ENCODE measurements around the gene ACBD4. TPM values are rescaled to one million over a fixed set of nuclear protein-coding genes. Genes with fewer than 3 reads are reported as not detected.

Gene ACBD4
- total RNA-seq, 2 experiments from 2014 or later = 24.8 to 26.3 TPM

- Histone ChIP-seq H3K4me3 (ENCODE audit: low read length) (no peak overlapping the region), H3K36me3 (ENCODE audit: insufficient read depth, low read length) (peaks cover 84% of the 10 kb centered on the region), H3K4me1 (ENCODE audit: insufficient read depth, low read length) (no peaks in the 10 kb centered on the region), H3K9me3 (ENCODE audit: control insufficient read depth in 1 of 2, insufficient read depth in 1 of 2, low read length in 2 of 2) (no peaks in the 10 kb centered on the region), H3K27me3 (ENCODE audit: control insufficient read depth in 1 of 2, insufficient read depth in 2 of 2, low read length in 2 of 2) (no peaks in the 10 kb centered on the region), H3K27ac (ENCODE audit: low read depth in 1 of 2, low read length in 2 of 2) (no peak overlapping the region)
- Mint-ChIP-seq H3K36me3 (ENCODE audit: low read depth) (peaks cover 76% of the 10 kb centered on the region), H3K27me3 (no peaks in the 10 kb centered on the region), H3K4me1 (ENCODE audit: low read depth) (no peaks in the 10 kb centered on the region), H3K27ac (no peak overlapping the region), H3K9me3 (no peaks in the 10 kb centered on the region), H3K4me3 (no peak overlapping the region)
- intact Hi-C loops (cut with DNase I, micrococcal nuclease) = no loop called here
- POLR2A ChIA-PET = no interaction called here
- ATAC-seq (ENCODE audit: poor library complexity) (no peak), DNase-seq (no peak)
- TF ChIP-seq CTCF (IDR thresholded peaks at IDR 0.05) = no peak
- CTCF ChIA-PET = no interaction called here
Measured at GRCh38 chr17:45087504-45087975, 47.9 kb upstream of the ACBD4 start.

GRCh38 chr17:45087978-45088377 lies 47.5 kb upstream of the ACBD4 start:
- Histone ChIP-seq H3K27me3 (ENCODE audit: control insufficient read depth in 1 of 2, insufficient read depth in 2 of 2, low read length in 2 of 2) (no peaks in the 10 kb centered on the region), H3K27ac (ENCODE audit: low read depth in 1 of 2, low read length in 2 of 2) (no peak overlapping the region), H3K36me3 (ENCODE audit: insufficient read depth, low read length) (peaks cover 85% of the 10 kb centered on the region), H3K9me3 (ENCODE audit: control insufficient read depth in 1 of 2, insufficient read depth in 1 of 2, low read length in 2 of 2) (no peaks in the 10 kb centered on the region), H3K4me3 (ENCODE audit: low read length) (no peak overlapping the region), H3K4me1 (ENCODE audit: insufficient read depth, low read length) (no peaks in the 10 kb centered on the region)
- DNase-seq (no peak), ATAC-seq (ENCODE audit: poor library complexity) (no peak)
- no peak overlapping the region for H3K4me3 Mint-ChIP-seq
- no peaks in the 10 kb centered on the region for H3K4me1 Mint-ChIP-seq (ENCODE audit: low read depth)
- no peak overlapping the region for H3K27ac Mint-ChIP-seq
- TF ChIP-seq CTCF (IDR thresholded peaks at IDR 0.05) = no peak
- ChIA-PET CTCF (no interaction called here), POLR2A (no interaction called here)
- peaks cover 80% of the 10 kb centered on the region for H3K36me3 Mint-ChIP-seq (ENCODE audit: low read depth)
- no peaks in the 10 kb centered on the region for H3K27me3 Mint-ChIP-seq
- H3K9me3 Mint-ChIP-seq = no peaks in the 10 kb centered on the region
- intact Hi-C loops (cut with DNase I, micrococcal nuclease) = no loop called here

GRCh38 chr17:45088741-45089140 lies 46.7 kb upstream of the ACBD4 start:
- H3K4me3 ChIP-seq (ENCODE audit: low read length) = no peak overlapping the region
- Mint-ChIP-seq H3K27me3 (no peaks in the 10 kb centered on the region), H3K27ac (no peak overlapping the region), H3K4me1 (ENCODE audit: low read depth) (no peaks in the 10 kb centered on the region), H3K9me3 (no peaks in the 10 kb centered on the region), H3K4me3 (no peak overlapping the region), H3K36me3 (ENCODE audit: low read depth) (peaks cover 82% of the 10 kb centered on the region)
- DNase-seq (no peak), ATAC-seq (ENCODE audit: poor library complexity) (no peak)
- ChIA-PET POLR2A (no interaction called here), CTCF (interaction anchor here (0.9 kb wide), 1 partner anchor 18 kb away, joined by 3 read pairs; no protein-coding TSS in a partner anchor)
- no peaks in the 10 kb centered on the region for H3K27me3 ChIP-seq (ENCODE audit: control insufficient read depth in 1 of 2, insufficient read depth in 2 of 2, low read length in 2 of 2)
- H3K9me3 ChIP-seq (ENCODE audit: control insufficient read depth in 1 of 2, insufficient read depth in 1 of 2, low read length in 2 of 2) = no peaks in the 10 kb centered on the region
- H3K36me3 ChIP-seq (ENCODE audit: insufficient read depth, low read length) = peaks cover 86% of the 10 kb centered on the region
- intact Hi-C loops (cut with DNase I, micrococcal nuclease) = no loop called here
- H3K4me1 ChIP-seq (ENCODE audit: insufficient read depth, low read length) = no peaks in the 10 kb centered on the region
- no peak overlapping the region for H3K27ac ChIP-seq (ENCODE audit: low read depth in 1 of 2, low read length in 2 of 2)
- TF ChIP-seq CTCF (IDR thresholded peaks at IDR 0.05) = no peak

Data from CD4-positive, alpha-beta T cell (primary cell).